Body of pancreas (tissue), 4 donors: ENCODE data around the gene AKAP6.

ENCODE experiments used
- CTCF ChIP-seq, 7 experiments: fragments of 450-650 bp in 4 of 7; fragments of 200-600 bp in 3 of 7; sonication (generic) in 3 of 7; IDR thresholded peaks; one replicate each; pipeline ENCODE4 v1.5.1; 2016 to 2019; ENCODE audit warnings: antibody characterized with exemption in 7 of 7
- POLR2A ChIP-seq, 3 donors: fragments of 450-650 bp; IDR thresholded peaks; one replicate each; pipeline ENCODE4 v1.6.1; 2016; ENCODE audit warnings: antibody characterized with exemption in 3 of 3, mild to moderate bottlenecking in 2 of 3

- no peak for TF ChIP-seq CTCF (IDR thresholded peaks at IDR 0.05)
- TF ChIP-seq POLR2A (IDR thresholded peaks at IDR 0.05), result no peak
These were observed 319.3 kb downstream of the AKAP6 start for GRCh38 chr14:32648434-32648833.
